GM19238 (cell line): ENCODE results near the gene HTATIP2.
"Not testable (repeated sequence)": the region's sequence is repeated elsewhere in the genome, so short reads cannot be mapped to it uniquely, and the experiment has no call there.

Source experiments
- DNase-seq: peaks from one replicate; pipeline ENCODE4 v3.0.0; 2011; ENCODE audit warnings: low spot score; ENCODE audit not compliant: insufficient read length

HTATIP2 gene

DNA sequence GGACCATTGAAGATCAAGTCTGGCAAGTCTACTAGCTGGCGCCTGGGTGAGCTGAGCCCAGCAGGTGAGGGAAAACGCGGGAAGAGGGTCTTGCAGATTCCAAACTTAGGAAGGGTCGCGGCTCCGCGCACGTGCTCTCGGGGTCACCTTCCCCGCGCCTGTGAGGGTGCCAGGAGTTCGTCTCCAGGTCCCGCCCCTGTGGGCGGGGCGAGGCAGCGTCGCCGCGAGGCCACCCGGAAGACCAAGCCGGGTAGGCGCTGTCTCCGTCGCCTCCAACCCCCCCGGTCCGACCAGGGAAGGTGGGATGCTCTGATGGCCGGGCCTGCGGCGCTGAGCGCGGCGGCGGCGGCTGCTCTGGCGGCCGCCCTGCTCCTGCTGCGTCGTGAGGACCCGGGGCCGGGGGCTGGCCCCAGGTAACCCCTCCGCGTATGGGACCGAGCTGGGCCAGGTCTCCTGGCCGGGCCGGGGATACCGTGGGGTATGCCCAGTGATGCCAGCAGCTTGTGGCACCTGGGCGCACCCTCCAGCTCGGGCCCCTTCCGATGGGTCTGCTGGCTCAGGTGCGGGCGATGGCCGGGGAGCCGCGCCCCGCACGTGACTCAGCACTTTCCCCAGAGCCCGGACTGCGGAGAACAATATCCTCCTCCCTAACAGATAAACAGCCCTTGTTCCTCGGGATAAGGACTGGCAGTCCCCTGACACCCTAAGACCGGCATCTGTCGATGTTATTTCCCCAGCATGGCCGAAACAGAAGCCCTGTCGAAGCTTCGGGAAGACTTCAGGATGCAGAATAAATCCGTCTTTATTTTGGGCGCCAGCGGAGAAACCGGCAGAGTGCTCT lies at the start of gene HTATIP2:
TSS of gene HTATIP2 (plus strand) at position 215 of the 841 bp plus-strand sequence. CDS start at position 739, 524 bp downstream.
- DNase-seq, result peak; percentile 72

- DNase-seq, result no peak
Measured at GRCh38 chr11:20315800-20316199, 47.7 kb upstream of the HTATIP2 start.

DNA sequence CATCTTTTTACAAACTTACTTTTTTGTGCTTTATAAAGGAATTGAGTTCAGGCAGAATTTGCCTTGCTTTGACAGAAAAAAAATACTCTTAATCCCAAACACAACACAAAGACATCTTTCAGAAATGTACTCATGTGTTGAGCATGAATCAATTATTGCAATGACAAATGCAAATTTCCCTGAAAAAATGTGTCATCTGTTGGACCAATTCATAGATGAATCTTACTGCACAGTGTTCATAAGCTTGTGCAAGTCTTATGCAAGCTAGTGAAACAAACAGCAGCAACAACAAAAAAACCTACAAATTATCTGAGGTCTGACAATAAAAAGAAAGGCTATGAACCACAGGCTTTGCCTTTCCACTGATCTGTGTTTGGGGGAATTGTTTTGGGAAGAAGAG lies 42.3 kb upstream of the HTATIP2 start:
- DNase-seq, result no peak

- DNase-seq, result no peak
Measured at GRCh38 chr11:20327377-20327935, 36.1 kb upstream of the HTATIP2 start.

DNA sequence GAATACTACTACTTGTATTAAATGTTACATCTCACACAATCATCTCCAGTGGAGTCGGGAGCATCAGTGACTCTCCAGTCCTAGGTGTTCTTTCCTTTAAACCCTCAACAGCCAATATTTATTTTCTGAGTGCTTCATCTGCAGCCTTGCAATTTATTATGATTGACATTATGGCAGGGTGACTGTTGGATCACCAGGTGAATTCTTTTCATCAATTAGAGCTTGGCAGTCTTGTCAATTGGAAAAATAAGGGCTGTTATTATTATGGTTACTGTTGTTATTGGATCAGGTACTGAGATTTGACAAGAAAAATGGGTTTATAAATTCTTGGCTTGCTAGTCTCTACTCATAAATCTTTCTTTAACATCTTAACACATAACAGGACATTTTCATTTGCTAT lies 27.5 kb upstream of the HTATIP2 start:
- DNase-seq, result no peak

- DNase-seq, result peak; percentile 5
Measured at GRCh38 chr11:20337526-20338154, 25.9 kb upstream of the HTATIP2 start.

GRCh38 chr11:20342347-20343141 lies 21.0 kb upstream of the HTATIP2 start:
- DNase-seq, result no peak

- DNase-seq, result no peak
Measured at GRCh38 chr11:20351136-20351535, 12.4 kb upstream of the HTATIP2 start.

- DNase-seq, result no peak
Measured at GRCh38 chr11:20351751-20352262, 11.7 kb upstream of the HTATIP2 start.

GRCh38 chr11:20353829-20354434 lies 9.6 kb upstream of the HTATIP2 start:
- DNase-seq, result no peak

DNA sequence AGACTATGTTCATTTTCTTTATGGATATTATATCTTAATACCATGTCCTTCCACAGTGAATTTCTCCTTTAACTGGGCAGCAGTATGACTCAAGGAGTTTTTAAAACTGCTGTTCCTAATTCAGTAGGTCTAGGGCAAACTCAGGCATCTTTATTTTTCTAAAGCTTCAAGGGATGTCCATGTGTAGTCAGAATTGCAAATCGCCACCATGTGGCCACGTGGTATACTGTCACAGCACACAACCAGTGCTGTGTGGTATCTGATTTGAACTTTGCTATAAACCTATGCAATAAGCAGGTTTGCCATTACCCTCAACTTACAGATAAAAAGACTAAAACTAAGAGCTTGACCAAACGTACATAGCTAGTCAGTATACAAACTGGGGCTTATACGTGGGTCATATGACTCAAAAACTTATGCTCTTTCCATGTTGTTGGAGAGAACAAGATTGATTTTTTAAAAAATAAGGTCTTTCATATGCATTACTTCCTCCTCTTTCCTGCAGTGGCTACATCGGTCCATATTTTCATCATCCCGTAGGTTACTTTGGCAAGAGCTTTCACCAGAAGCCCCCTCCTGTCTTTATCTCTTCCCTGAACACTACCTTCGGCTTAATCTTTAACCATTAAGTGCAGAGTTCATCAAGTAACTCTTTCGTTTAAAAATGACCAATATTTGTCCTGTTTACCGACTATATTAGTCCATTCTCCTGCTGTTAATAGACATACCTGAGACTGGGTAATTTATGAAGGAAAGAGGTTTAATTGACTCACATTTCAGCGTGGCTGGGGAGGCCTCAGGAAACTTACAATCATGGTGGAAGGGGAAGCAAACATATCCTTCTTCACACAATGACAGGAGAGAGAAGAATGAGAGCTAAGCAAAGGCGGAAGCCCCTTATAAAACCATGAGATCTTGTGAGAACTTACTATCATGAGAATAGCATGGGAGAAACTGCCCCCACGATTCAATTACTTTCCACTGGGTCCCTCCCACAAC lies 8.0 kb upstream of the HTATIP2 start:
- DNase-seq, result no peak

DNA sequence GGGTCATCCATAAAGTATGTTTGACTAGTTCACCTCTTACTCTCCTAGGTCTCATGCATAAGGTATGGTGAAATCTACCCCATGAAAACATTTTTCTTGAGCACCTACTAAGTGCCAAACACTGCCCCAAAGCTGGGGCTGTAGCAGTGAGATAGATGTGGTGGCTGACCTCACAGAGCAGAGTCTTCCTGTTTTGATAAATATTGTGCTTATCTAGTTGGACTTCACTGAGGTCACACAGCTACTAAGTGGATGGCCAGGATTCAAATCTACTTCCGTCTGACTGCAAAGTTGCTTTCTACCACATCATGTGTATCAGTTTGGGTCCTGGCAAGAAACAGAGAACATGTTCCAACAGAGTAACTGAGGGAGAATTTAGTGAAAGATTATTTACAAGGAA lies 6.4 kb upstream of the HTATIP2 start:
- no peak for DNase-seq

DNA sequence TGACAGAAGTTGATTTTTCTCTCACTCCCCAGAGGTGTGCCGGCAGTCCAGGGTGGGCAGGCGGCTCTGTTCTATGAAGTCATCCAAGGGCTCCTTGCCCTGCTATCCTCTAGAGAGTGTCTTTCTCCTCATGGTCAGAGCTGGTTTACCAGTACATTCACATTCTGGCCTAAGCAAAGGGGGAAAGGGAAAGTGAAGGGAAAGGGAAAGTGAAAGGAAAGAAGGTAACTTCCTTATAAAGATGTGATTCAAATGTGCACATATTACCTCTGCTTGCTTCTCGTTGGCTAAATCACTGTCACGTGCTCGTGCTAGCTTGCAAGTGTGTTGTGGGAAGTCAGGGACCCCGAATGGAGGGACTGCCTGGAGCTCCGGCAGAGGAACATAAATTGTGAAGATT lies 2.9 kb upstream of the HTATIP2 start:
- no peak for DNase-seq

- DNase-seq, result no peak
Measured at GRCh38 chr11:20362481-20362880, 1.0 kb upstream of the HTATIP2 start.

- no peak for DNase-seq
Measured at GRCh38 chr11:20363149-20363499, 390 bp upstream of the HTATIP2 start.

DNA sequence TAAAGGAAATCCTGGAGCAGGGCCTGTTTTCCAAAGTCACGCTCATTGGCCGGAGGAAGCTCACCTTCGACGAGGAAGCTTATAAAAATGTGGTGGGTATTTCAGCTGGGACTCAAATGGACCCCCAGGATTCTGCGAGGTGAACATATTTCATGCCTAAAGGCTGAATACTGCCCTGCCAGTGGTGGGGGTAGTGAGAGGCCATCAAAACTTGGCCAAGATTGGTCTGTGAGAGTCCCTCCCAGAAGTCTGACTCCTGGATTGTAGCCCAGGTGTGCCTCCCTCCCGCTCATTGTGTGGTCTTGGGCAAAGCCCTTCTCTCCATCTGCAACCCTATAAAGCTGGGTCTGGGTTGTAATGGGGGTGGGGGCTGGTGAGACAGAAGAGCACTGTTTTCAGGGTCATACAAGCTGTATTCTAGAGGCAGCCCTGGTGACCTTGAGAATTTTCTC lies 853 bp downstream of the HTATIP2 start:
- DNase-seq, result peak; percentile 7

- not testable (repeated sequence) for DNase-seq
Measured at GRCh38 chr11:20365465-20365864, 2.0 kb downstream of the HTATIP2 start.

- DNase-seq, result no peak
Measured at GRCh38 chr11:20367313-20367948, 3.9 kb downstream of the HTATIP2 start.

GRCh38 chr11:20368438-20368837 lies 4.9 kb downstream of the HTATIP2 start:
- DNase-seq, result no peak
